K562 (cell line): Measurements from ENCODE around the gene B4GALT5. TPM values are rescaled to one million over a fixed set of nuclear protein-coding genes. Genes with fewer than 3 reads are reported as not detected.

ENCODE experiments used
- ARID2 ChIP-seq: fragments of 450-650 bp; IDR thresholded peaks from 2 replicates; pipeline ENCODE4 v1.6.1; 2017; ENCODE audit warnings: antibody characterized with exemption, mild to moderate bottlenecking
- IRF2 ChIP-seq: sonication (generic); formaldehyde crosslinking; IDR thresholded peaks from 2 replicates; pipeline ENCODE4 v1.8.1; 2022; ENCODE audit warnings: mild to moderate bottlenecking, missing genetic modification reagents
- MTF1 ChIP-seq: fragments of 250-450 bp; sonication (Bioruptor Pico); IDR thresholded peaks from 2 replicates; pipeline ENCODE4 v1.9.0; 2021; ENCODE audit warnings: moderate library complexity, mild to moderate bottlenecking, inconsistent platforms, borderline replicate concordance
- XRCC4 ChIP-seq: IDR thresholded peaks from one replicate; pipeline ENCODE4 v1.6.1; 2011; ENCODE audit not compliant: insufficient read depth, insufficient read length; ENCODE audit errors: extremely low read depth
- ZNF12 ChIP-seq: sonication (generic); formaldehyde crosslinking; IDR thresholded peaks from 2 replicates; pipeline ENCODE4 v1.4.0; 2020; ENCODE audit warnings: mild to moderate bottlenecking, missing genetic modification reagents
- polyA plus RNA-seq, 8 experiments: library from polyadenylated mRNA; depleted of rRNA in 4 of 8; stranded (reverse) in 5 of 8; unstranded in 3 of 8; fragments of >200 nt; fragmentation: Nextera tagmentation in 2 of 8; fragmentation: Illumina TruSeq in 1 of 8; extraction: Ambion mirVana in 2 of 8; extraction: Trizol in 1 of 8; gene quantifications; 2 replicates each; pipeline versions ENCODE4 v1.2.1 to v1.2.3, GENCODE V29; 2011 to 2014; ENCODE audit warnings: inconsistent platforms in 1 of 8, missing spikeins in 1 of 8
- total RNA-seq, 7 experiments: library from RNA; depleted of rRNA in 6 of 7; stranded (reverse); fragments of >200 nt in 6 of 7; fragmentation: Illumina TruSeq in 2 of 7; extraction: Trizol in 2 of 7; gene quantifications; 2 replicates each; pipeline versions ENCODE4 v1.2.1 to v1.2.3, GENCODE V29; 2011 to 2021; ENCODE audit warnings: low replicate concordance in 1 of 7
- TF ChIP-seq, protein P1 (sequence below): fragments of 200-600 bp; sonication (generic); IDR thresholded peaks from one replicate; pipeline ENCODE4 v1.6.1; 2012; ENCODE audit warnings: mild to moderate bottlenecking, low read depth, low read length, inconsistent platforms
- TF ChIP-seq, protein P2 (sequence below), 2 experiments: fragments of 450-650 bp in 1 of 2; sonication (generic) in 1 of 2; formaldehyde crosslinking in 1 of 2; IDR thresholded peaks; 2 replicates each; pipeline versions ENCODE4 v1.7.1 to v1.9.0; 2016 to 2022; ENCODE audit warnings: inconsistent platforms in 1 of 2, mild to moderate bottlenecking in 1 of 2, missing genetic modification reagents in 1 of 2

B4GALT5 gene
- total and polyA plus RNA-seq, 9 of the 15 experiments (the other 6 are each of a cell fraction or from before 2014, with no cell fraction given), result 8.5 to 32.6 (median 23.4) TPM

DNA sequence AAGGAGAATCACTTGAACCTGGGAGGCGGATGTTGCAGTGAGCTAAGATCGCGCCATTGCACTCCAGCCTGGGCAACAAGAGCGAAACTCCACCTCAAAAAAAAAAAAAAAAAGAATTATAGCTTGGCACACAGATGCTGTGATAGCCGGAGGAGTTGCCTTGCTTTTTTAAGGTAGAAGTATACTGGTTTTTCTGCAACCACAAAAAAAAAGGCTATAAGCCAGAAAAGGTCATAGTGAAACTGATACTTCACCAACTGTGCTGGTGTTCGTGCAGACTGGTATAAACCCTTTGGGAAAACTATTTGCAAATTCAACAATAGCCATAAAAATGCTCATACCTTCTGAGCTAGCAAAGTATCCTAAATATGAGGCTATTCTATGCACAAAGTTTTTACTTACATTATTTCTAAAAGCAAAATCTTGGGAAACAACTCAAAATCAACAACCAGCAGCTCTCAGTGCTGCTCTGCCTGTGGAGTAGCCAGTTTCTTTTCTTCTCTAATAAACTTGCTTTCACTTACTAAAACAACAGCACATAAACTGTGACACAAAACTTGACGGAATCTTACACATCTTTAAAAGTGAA lies 44.0 kb downstream of the B4GALT5 start (continued):
- TF ChIP-seq XRCC4 (no peak), IRF2 (CRISPR knock-in tag) (no peak), MTF1 (CRISPR knock-in tag) (no peak), ZNF12 (CRISPR knock-in tag) (no peak), ARID2 (no peak)
- TF ChIP-seq, protein P1, sequence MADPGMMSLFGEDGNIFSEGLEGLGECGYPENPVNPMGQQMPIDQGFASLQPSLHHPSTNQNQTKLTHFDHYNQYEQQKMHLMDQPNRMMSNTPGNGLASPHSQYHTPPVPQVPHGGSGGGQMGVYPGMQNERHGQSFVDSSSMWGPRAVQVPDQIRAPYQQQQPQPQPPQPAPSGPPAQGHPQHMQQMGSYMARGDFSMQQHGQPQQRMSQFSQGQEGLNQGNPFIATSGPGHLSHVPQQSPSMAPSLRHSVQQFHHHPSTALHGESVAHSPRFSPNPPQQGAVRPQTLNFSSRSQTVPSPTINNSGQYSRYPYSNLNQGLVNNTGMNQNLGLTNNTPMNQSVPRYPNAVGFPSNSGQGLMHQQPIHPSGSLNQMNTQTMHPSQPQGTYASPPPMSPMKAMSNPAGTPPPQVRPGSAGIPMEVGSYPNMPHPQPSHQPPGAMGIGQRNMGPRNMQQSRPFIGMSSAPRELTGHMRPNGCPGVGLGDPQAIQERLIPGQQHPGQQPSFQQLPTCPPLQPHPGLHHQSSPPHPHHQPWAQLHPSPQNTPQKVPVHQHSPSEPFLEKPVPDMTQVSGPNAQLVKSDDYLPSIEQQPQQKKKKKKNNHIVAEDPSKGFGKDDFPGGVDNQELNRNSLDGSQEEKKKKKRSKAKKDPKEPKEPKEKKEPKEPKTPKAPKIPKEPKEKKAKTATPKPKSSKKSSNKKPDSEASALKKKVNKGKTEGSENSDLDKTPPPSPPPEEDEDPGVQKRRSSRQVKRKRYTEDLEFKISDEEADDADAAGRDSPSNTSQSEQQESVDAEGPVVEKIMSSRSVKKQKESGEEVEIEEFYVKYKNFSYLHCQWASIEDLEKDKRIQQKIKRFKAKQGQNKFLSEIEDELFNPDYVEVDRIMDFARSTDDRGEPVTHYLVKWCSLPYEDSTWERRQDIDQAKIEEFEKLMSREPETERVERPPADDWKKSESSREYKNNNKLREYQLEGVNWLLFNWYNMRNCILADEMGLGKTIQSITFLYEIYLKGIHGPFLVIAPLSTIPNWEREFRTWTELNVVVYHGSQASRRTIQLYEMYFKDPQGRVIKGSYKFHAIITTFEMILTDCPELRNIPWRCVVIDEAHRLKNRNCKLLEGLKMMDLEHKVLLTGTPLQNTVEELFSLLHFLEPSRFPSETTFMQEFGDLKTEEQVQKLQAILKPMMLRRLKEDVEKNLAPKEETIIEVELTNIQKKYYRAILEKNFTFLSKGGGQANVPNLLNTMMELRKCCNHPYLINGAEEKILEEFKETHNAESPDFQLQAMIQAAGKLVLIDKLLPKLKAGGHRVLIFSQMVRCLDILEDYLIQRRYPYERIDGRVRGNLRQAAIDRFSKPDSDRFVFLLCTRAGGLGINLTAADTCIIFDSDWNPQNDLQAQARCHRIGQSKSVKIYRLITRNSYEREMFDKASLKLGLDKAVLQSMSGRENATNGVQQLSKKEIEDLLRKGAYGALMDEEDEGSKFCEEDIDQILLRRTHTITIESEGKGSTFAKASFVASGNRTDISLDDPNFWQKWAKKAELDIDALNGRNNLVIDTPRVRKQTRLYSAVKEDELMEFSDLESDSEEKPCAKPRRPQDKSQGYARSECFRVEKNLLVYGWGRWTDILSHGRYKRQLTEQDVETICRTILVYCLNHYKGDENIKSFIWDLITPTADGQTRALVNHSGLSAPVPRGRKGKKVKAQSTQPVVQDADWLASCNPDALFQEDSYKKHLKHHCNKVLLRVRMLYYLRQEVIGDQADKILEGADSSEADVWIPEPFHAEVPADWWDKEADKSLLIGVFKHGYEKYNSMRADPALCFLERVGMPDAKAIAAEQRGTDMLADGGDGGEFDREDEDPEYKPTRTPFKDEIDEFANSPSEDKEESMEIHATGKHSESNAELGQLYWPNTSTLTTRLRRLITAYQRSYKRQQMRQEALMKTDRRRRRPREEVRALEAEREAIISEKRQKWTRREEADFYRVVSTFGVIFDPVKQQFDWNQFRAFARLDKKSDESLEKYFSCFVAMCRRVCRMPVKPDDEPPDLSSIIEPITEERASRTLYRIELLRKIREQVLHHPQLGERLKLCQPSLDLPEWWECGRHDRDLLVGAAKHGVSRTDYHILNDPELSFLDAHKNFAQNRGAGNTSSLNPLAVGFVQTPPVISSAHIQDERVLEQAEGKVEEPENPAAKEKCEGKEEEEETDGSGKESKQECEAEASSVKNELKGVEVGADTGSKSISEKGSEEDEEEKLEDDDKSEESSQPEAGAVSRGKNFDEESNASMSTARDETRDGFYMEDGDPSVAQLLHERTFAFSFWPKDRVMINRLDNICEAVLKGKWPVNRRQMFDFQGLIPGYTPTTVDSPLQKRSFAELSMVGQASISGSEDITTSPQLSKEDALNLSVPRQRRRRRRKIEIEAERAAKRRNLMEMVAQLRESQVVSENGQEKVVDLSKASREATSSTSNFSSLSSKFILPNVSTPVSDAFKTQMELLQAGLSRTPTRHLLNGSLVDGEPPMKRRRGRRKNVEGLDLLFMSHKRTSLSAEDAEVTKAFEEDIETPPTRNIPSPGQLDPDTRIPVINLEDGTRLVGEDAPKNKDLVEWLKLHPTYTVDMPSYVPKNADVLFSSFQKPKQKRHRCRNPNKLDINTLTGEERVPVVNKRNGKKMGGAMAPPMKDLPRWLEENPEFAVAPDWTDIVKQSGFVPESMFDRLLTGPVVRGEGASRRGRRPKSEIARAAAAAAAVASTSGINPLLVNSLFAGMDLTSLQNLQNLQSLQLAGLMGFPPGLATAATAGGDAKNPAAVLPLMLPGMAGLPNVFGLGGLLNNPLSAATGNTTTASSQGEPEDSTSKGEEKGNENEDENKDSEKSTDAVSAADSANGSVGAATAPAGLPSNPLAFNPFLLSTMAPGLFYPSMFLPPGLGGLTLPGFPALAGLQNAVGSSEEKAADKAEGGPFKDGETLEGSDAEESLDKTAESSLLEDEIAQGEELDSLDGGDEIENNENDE, result no peak
- TF ChIP-seq, protein P2, sequence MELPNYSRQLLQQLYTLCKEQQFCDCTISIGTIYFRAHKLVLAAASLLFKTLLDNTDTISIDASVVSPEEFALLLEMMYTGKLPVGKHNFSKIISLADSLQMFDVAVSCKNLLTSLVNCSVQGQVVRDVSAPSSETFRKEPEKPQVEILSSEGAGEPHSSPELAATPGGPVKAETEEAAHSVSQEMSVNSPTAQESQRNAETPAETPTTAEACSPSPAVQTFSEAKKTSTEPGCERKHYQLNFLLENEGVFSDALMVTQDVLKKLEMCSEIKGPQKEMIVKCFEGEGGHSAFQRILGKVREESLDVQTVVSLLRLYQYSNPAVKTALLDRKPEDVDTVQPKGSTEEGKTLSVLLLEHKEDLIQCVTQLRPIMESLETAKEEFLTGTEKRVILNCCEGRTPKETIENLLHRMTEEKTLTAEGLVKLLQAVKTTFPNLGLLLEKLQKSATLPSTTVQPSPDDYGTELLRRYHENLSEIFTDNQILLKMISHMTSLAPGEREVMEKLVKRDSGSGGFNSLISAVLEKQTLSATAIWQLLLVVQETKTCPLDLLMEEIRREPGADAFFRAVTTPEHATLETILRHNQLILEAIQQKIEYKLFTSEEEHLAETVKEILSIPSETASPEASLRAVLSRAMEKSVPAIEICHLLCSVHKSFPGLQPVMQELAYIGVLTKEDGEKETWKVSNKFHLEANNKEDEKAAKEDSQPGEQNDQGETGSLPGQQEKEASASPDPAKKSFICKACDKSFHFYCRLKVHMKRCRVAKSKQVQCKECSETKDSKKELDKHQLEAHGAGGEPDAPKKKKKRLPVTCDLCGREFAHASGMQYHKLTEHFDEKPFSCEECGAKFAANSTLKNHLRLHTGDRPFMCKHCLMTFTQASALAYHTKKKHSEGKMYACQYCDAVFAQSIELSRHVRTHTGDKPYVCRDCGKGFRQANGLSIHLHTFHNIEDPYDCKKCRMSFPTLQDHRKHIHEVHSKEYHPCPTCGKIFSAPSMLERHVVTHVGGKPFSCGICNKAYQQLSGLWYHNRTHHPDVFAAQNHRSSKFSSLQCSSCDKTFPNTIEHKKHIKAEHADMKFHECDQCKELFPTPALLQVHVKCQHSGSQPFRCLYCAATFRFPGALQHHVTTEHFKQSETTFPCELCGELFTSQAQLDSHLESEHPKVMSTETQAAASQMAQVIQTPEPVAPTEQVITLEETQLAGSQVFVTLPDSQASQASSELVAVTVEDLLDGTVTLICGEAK (IDR thresholded peaks at IDR 0.05), result no peak
- TF ChIP-seq, protein P2 (CRISPR knock-in tag; IDR thresholded peaks at IDR 0.05), result no peak
